OCI-LY1 (cell line): Measurements from ENCODE around the gene FOXK1.

ENCODE experiments used
- H2AFZ ChIP-seq: fragments of 200-600 bp; sonication (generic), shearing (Covaris generic); 2 replicates; pipeline ENCODE4 v1.6.0; 2014; ENCODE audit warnings: antibody characterized with exemption, mild to moderate bottlenecking, low read length
- H3F3A ChIP-seq: fragments of 200-600 bp; sonication (generic), shearing (Covaris generic); 2 replicates; pipeline ENCODE4 v1.6.0; 2014; ENCODE audit warnings: mild to moderate bottlenecking, antibody characterized with exemption, low read length, moderate library complexity; ENCODE audit not compliant: insufficient read depth
- H3K27ac ChIP-seq: fragments of 200-600 bp; sonication (generic); 2 replicates; pipeline ENCODE4 v1.5.1; 2014; ENCODE audit warnings: low read length, mixed run types, mild to moderate bottlenecking, low read depth; ENCODE audit not compliant: poor library complexity, severe bottlenecking
- H3K27me3 ChIP-seq: fragments of 200-600 bp; sonication (generic); 2 replicates; pipeline ENCODE4 v1.6.0; 2014; ENCODE audit warnings: antibody characterized with exemption, mild to moderate bottlenecking, low read length, moderate library complexity; ENCODE audit not compliant: insufficient read depth
- H3K36me3 ChIP-seq: fragments of 200-600 bp; sonication (generic); 2 replicates; pipeline ENCODE4 v1.6.1; 2014; ENCODE audit warnings: mild to moderate bottlenecking, antibody characterized with exemption, low read length, moderate library complexity, mixed read lengths; ENCODE audit not compliant: insufficient read depth
- H3K4me1 ChIP-seq: fragments of 200-600 bp; sonication (generic); 2 replicates; pipeline ENCODE4 v1.5.1; 2014; ENCODE audit warnings: mild to moderate bottlenecking, low read length, moderate library complexity; ENCODE audit not compliant: insufficient read depth, severe bottlenecking
- H3K4me2 ChIP-seq: fragments of 200-600 bp; sonication (generic), shearing (Covaris generic); 2 replicates; pipeline ENCODE4 v1.6.1; 2014; ENCODE audit warnings: low read length
- H3K4me3 ChIP-seq: fragments of 200-600 bp; sonication (generic); 2 replicates; pipeline ENCODE4 v1.5.1; 2014; ENCODE audit warnings: low read length, low read depth, mild to moderate bottlenecking, mixed read lengths; ENCODE audit not compliant: poor library complexity, severe bottlenecking
- H3K79me2 ChIP-seq: fragments of 200-600 bp; shearing (Covaris generic); 2 replicates; pipeline ENCODE4 v1.6.1; 2016; ENCODE audit warnings: mixed run types, low read length, mixed read lengths; ENCODE audit not compliant: insufficient read depth
- H3K9ac ChIP-seq: fragments of 200-600 bp; sonication (generic), shearing (Covaris generic); 2 replicates; pipeline ENCODE4 v1.6.1; 2014; ENCODE audit warnings: mild to moderate bottlenecking, low read length, mixed read lengths
- H3K9me2 ChIP-seq: fragments of 200-600 bp; sonication (generic), shearing (Covaris generic); 2 replicates; pipeline ENCODE4 v1.6.1; 2014; ENCODE audit warnings: low read depth, mild to moderate bottlenecking, low read length, mixed read lengths
- H3K9me3 ChIP-seq: fragments of 200-600 bp; shearing (Covaris generic); 2 replicates; pipeline ENCODE4 v1.6.1; 2014; ENCODE audit warnings: low read length, mixed read lengths
- H4K20me1 ChIP-seq: fragments of 200-600 bp; sonication (generic), shearing (Covaris generic); 2 replicates; pipeline ENCODE4 v1.6.0; 2016; ENCODE audit warnings: mild to moderate bottlenecking, low read length; ENCODE audit not compliant: insufficient read depth
- EZH2 ChIP-seq: fragments of 200-600 bp; sonication (generic), shearing (Covaris generic); IDR thresholded peaks from 2 replicates; pipeline ENCODE4 v1.8.0; 2017; ENCODE audit warnings: borderline replicate concordance, mixed run types, mild to moderate bottlenecking, antibody characterized with exemption, low read length, moderate library complexity, mixed read lengths
- TF ChIP-seq, protein P1 (sequence below): fragments of 200-600 bp; sonication (generic), shearing (Covaris generic); IDR thresholded peaks from 2 replicates; pipeline ENCODE4 v1.5.1; 2017; ENCODE audit warnings: mild to moderate bottlenecking, antibody characterized with exemption, low read length, moderate library complexity, mixed read lengths

The FOXK1 gene

DNA sequence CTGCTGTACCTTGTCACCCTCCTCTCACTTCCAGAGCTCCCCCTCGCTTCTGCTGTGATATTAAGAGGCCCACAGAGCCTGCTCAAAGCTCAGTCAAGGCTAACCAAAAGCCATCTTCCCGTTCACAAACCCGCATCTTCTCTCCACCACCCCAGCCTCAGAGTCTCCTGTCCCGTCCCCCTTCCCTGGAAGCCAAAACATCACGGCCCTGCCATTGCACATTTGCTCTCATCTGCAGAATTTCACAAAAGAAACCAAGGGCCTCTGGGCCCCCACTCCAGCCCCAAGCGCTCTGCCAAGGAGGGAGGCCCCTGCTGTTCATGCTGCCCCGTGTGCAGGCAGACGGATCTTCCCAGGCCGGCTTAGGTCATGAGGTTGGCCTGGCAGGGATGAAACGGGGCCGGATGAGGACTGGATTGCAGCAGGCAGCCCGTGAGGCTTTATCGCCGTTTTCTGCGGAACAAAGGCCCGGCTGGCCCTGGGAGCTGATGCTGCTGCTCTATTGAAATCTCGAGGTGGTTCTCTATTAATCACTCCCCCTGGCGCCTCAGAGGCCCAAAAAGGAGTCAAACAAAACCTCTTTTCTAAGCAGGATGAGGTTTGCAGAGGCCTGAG is 31.6 kb upstream of the FOXK1 start:
- Histone ChIP-seq H3K4me2 (no peak overlapping the region), H2AFZ (no peak overlapping the region), H3K4me1 (no peaks in the 10 kb centered on the region), H3K9ac (no peak overlapping the region), H3K9me3 (no peaks in the 10 kb centered on the region), H3K36me3 (no peaks in the 10 kb centered on the region), H3K4me3 (no peak overlapping the region), H3K27ac (no peak overlapping the region), H4K20me1 (no peaks in the 10 kb centered on the region), H3K79me2 (no peaks in the 10 kb centered on the region), H3F3A (no peaks in the 10 kb centered on the region), H3K27me3 (0 out of 2 replicates have a peak, but pooled peaks cover 4% of the 10 kb centered on the region), H3K9me2 (no peaks in the 10 kb centered on the region)
- TF ChIP-seq, protein P1, sequence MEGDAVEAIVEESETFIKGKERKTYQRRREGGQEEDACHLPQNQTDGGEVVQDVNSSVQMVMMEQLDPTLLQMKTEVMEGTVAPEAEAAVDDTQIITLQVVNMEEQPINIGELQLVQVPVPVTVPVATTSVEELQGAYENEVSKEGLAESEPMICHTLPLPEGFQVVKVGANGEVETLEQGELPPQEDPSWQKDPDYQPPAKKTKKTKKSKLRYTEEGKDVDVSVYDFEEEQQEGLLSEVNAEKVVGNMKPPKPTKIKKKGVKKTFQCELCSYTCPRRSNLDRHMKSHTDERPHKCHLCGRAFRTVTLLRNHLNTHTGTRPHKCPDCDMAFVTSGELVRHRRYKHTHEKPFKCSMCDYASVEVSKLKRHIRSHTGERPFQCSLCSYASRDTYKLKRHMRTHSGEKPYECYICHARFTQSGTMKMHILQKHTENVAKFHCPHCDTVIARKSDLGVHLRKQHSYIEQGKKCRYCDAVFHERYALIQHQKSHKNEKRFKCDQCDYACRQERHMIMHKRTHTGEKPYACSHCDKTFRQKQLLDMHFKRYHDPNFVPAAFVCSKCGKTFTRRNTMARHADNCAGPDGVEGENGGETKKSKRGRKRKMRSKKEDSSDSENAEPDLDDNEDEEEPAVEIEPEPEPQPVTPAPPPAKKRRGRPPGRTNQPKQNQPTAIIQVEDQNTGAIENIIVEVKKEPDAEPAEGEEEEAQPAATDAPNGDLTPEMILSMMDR = no peak
- TF ChIP-seq EZH2 = no peak

GRCh38 chr7:4653771-4654170 is 28.3 kb upstream of the FOXK1 start:
- H3K36me3 ChIP-seq = no peaks in the 10 kb centered on the region; the same call in 1 of the 2 replicates
- H4K20me1 ChIP-seq = no peaks in the 10 kb centered on the region
- H3F3A ChIP-seq = no peaks in the 10 kb centered on the region
- H3K4me2 ChIP-seq = no peak overlapping the region
- no peak overlapping the region for H3K27ac ChIP-seq
- H3K4me3 ChIP-seq = no peak overlapping the region
- no peaks in the 10 kb centered on the region for H3K4me1 ChIP-seq
- no peaks in the 10 kb centered on the region for H3K79me2 ChIP-seq
- H3K9ac ChIP-seq = no peak overlapping the region
- peaks cover 5% of the 10 kb centered on the region; the same call in 1 of the 2 replicates for H3K27me3 ChIP-seq
- H3K9me3 ChIP-seq = peaks cover 8% of the 10 kb centered on the region
- no peak overlapping the region for H2AFZ ChIP-seq
- TF ChIP-seq EZH2 = no peak
- TF ChIP-seq, protein P1 = no peak
- no peaks in the 10 kb centered on the region for H3K9me2 ChIP-seq

DNA sequence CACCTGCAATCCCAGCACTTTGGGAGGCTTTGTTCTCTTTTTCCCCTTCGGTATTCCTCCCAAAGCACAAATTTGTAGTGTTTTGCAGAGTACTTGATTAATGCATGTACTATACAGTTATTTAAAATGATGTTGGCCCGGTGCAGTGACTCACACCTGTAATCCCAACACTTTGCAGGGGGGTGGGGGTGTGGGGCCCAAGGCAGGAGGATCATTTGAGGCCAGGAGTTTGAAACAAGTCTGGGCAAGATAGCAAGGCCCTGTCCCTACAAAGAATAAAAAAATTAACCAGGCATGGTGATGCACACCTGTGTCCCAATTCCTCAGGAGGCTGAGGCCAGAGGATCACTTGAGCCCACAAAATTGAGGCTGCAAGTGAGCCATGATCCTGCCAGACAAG is 26.8 kb upstream of the FOXK1 start:
- no peaks in the 10 kb centered on the region for H3F3A ChIP-seq
- H3K9ac ChIP-seq = no peak overlapping the region
- H3K4me1 ChIP-seq = no peaks in the 10 kb centered on the region
- peaks cover 7% of the 10 kb centered on the region; the same call in 1 of the 2 replicates for H3K27me3 ChIP-seq
- no peaks in the 10 kb centered on the region for H4K20me1 ChIP-seq
- H3K27ac ChIP-seq = no peak overlapping the region
- peaks cover 16% of the 10 kb centered on the region for H3K9me3 ChIP-seq
- no peak overlapping the region for H2AFZ ChIP-seq
- H3K4me2 ChIP-seq = no peak overlapping the region
- H3K36me3 ChIP-seq = no peaks in the 10 kb centered on the region; the same call in 1 of the 2 replicates
- TF ChIP-seq EZH2 = no peak
- TF ChIP-seq, protein P1 = no peak
- no peak overlapping the region for H3K4me3 ChIP-seq
- H3K9me2 ChIP-seq = no peaks in the 10 kb centered on the region
- H3K79me2 ChIP-seq = no peaks in the 10 kb centered on the region
